ENCODE results near the gene ANO1.

Gene ANO1

DNA sequence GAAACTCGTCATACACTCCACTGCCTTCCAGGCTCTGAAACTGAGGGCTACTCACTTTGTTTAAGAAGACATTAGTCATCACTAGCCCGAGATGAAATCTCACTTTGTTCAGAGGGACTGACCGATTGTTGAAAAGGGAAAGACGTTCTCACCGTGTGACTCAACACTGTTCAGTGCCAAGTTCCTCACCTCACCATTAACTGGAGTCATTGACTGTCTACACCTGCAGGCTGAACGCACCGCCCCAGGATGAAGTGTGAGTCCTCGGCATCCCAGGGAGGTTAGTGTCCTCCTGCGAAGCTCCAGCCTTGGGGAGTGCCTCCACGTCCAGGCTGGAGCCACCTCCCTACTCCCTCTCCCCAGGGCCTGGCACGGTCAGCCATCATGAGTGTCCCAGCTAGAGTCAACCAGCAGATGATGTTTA lies 155.4 kb downstream of the ANO1 start:
- no peak overlapping the region for H3K27ac ChIP-seq
- TF ChIP-seq, protein P1, sequence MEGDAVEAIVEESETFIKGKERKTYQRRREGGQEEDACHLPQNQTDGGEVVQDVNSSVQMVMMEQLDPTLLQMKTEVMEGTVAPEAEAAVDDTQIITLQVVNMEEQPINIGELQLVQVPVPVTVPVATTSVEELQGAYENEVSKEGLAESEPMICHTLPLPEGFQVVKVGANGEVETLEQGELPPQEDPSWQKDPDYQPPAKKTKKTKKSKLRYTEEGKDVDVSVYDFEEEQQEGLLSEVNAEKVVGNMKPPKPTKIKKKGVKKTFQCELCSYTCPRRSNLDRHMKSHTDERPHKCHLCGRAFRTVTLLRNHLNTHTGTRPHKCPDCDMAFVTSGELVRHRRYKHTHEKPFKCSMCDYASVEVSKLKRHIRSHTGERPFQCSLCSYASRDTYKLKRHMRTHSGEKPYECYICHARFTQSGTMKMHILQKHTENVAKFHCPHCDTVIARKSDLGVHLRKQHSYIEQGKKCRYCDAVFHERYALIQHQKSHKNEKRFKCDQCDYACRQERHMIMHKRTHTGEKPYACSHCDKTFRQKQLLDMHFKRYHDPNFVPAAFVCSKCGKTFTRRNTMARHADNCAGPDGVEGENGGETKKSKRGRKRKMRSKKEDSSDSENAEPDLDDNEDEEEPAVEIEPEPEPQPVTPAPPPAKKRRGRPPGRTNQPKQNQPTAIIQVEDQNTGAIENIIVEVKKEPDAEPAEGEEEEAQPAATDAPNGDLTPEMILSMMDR (conservative IDR thresholded peaks at IDR 0.05): no peak
- no peak for TF ChIP-seq ZFX (IDR thresholded peaks at IDR 0.05)

DNA sequence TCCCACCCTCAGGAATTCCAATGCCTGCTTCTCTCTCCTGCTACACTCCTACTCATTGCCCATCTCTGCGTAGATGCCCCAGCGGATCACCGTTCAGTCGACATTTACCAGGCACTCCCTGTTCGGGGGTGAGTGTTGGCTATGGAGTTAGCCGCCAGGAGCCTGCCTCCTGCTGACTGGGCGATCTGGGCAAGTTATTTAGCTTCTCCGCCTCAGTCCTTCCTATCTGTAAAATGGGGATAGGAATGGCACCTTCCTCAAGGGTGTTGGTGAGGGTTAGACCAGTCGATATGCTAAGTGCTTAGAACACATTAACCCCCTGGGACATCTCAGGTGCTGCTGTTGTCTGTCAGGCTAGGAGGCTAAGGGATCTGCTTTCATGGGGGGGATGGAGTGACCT lies 155.8 kb downstream of the ANO1 start:
- TF ChIP-seq, protein P1 (conservative IDR thresholded peaks at IDR 0.05): no peak
- no peak for TF ChIP-seq ZFX (IDR thresholded peaks at IDR 0.05)
- H3K27ac ChIP-seq: no peak overlapping the region
